ENCODE results near the gene ADAMTS13.

ADAMTS13 gene

GRCh38 chr9:133459476-133460404, 37.6 kb downstream of the ADAMTS13 start, which contains the start of gene CACFD1:
CACFD1 (plus strand) TSS chr9:133459978; CDS start chr9:133460067, 89 bp downstream.
- Histone ChIP-seq H3K27me3 (ENCODE audit: control insufficient read depth in 1 of 2, insufficient read depth in 2 of 2, low read length in 2 of 2) (no peaks in the 10 kb centered on the region), H3K4me1 (ENCODE audit: control insufficient read depth in 1 of 2, insufficient read depth in 2 of 2, low read length in 2 of 2) (peaks cover 20 to 21% of the 10 kb centered on the region in 2 donors), H3K27ac (ENCODE audit: low read depth, low read length) (peak within 1 kb of the TSS; percentile 98), H3K36me3 (ENCODE audit: control insufficient read depth in 1 of 2, insufficient read depth in 2 of 2, low read length in 2 of 2) (peaks cover 0 to 9% of the 10 kb centered on the region in 2 donors), H3K4me3 (ENCODE audit: low read depth in 1 of 2, low read length in 2 of 2) (peak within 1 kb of the TSS; percentile 79 to 86), H3K9me3 (ENCODE audit: control insufficient read depth in 1 of 2, low read length in 2 of 2) (no peaks in the 10 kb centered on the region), H3K9ac (ENCODE audit: low read depth in 1 of 2, low read length in 2 of 2) (peak within 1 kb of the TSS; percentile 81 to 86)

GRCh38 chr9:133460405-133461175, 38.4 kb downstream of the ADAMTS13 start:
- Histone ChIP-seq H3K4me3 (ENCODE audit: low read depth in 1 of 2, low read length in 2 of 2) (peak overlapping the region; percentile 79 to 86), H3K27ac (ENCODE audit: low read depth, low read length) (peak overlapping the region; percentile 98)

GRCh38 chr9:133461975-133462374, 39.8 kb downstream of the ADAMTS13 start:
- no peak overlapping the region for H3K4me3 ChIP-seq (ENCODE audit: low read depth in 1 of 2, low read length in 2 of 2)
- peaks cover 0 to 9% of the 10 kb centered on the region in 2 donors for H3K36me3 ChIP-seq (ENCODE audit: control insufficient read depth in 1 of 2, insufficient read depth in 2 of 2, low read length in 2 of 2)
- no peaks in the 10 kb centered on the region for H3K9me3 ChIP-seq (ENCODE audit: control insufficient read depth in 1 of 2, low read length in 2 of 2)
- peak overlapping the region; percentile 25 to 86 for H3K9ac ChIP-seq (ENCODE audit: low read depth in 1 of 2, low read length in 2 of 2)
- H3K27ac ChIP-seq (ENCODE audit: low read depth, low read length) = no peak overlapping the region
- peaks cover 20 to 21% of the 10 kb centered on the region in 2 donors for H3K4me1 ChIP-seq (ENCODE audit: control insufficient read depth in 1 of 2, insufficient read depth in 2 of 2, low read length in 2 of 2)
- H3K27me3 ChIP-seq (ENCODE audit: control insufficient read depth in 1 of 2, insufficient read depth in 2 of 2, low read length in 2 of 2) = no peaks in the 10 kb centered on the region

More at GRCh38 chr9:133460405-133461175, 38.4 kb downstream of the ADAMTS13 start:
- no peaks in the 10 kb centered on the region for H3K9me3 ChIP-seq (ENCODE audit: control insufficient read depth in 1 of 2, low read length in 2 of 2)
- no peaks in the 10 kb centered on the region for H3K27me3 ChIP-seq (ENCODE audit: control insufficient read depth in 1 of 2, insufficient read depth in 2 of 2, low read length in 2 of 2)
- peaks cover 20 to 21% of the 10 kb centered on the region in 2 donors for H3K4me1 ChIP-seq (ENCODE audit: control insufficient read depth in 1 of 2, insufficient read depth in 2 of 2, low read length in 2 of 2)
- peaks cover 0 to 9% of the 10 kb centered on the region in 2 donors for H3K36me3 ChIP-seq (ENCODE audit: control insufficient read depth in 1 of 2, insufficient read depth in 2 of 2, low read length in 2 of 2)
- peak overlapping the region; percentile 64 to 86 for H3K9ac ChIP-seq (ENCODE audit: low read depth in 1 of 2, low read length in 2 of 2)

DNA sequence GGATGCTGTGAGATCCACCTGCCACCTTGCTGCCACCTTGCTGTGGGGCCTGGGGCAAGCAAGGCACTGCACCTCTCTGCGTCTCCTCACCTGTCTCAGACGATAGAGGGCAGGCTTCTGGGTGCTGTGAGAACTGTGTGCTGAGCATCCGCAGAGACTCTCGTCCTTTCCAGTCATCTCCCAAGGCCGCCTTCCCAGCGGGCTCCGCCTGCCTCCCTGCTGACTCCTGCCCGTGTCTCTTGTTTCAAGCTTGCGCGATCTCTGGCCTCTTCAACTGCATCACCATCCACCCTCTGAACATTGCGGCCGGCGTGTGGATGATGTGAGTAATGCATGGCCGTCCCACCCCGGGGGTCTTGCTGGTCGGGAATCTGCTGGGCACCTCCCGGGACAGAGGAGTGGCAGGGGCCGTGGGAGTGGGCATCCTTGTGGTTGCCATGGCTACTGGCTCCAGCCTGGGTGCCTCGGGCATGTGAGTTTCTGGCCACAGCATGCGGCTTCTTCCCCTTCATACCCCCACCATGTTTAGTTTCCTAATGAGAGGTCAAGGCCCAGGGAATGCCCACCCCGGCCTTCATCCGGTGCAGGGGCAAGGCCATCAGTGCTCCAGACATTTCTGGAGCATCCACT, 41.2 kb downstream of the ADAMTS13 start:
- Histone ChIP-seq H3K27ac (ENCODE audit: low read depth, low read length) (no peak overlapping the region), H3K36me3 (ENCODE audit: control insufficient read depth in 1 of 2, insufficient read depth in 2 of 2, low read length in 2 of 2) (peaks cover 0 to 15% of the 10 kb centered on the region in 2 donors), H3K27me3 (ENCODE audit: control insufficient read depth in 1 of 2, insufficient read depth in 2 of 2, low read length in 2 of 2) (no peaks in the 10 kb centered on the region), H3K4me3 (ENCODE audit: low read depth in 1 of 2, low read length in 2 of 2) (no peak overlapping the region), H3K4me1 (ENCODE audit: control insufficient read depth in 1 of 2, insufficient read depth in 2 of 2, low read length in 2 of 2) (peaks cover 20 to 21% of the 10 kb centered on the region in 2 donors), H3K9ac (ENCODE audit: low read depth in 1 of 2, low read length in 2 of 2) (no peak overlapping the region), H3K9me3 (ENCODE audit: control insufficient read depth in 1 of 2, low read length in 2 of 2) (no peaks in the 10 kb centered on the region)

DNA sequence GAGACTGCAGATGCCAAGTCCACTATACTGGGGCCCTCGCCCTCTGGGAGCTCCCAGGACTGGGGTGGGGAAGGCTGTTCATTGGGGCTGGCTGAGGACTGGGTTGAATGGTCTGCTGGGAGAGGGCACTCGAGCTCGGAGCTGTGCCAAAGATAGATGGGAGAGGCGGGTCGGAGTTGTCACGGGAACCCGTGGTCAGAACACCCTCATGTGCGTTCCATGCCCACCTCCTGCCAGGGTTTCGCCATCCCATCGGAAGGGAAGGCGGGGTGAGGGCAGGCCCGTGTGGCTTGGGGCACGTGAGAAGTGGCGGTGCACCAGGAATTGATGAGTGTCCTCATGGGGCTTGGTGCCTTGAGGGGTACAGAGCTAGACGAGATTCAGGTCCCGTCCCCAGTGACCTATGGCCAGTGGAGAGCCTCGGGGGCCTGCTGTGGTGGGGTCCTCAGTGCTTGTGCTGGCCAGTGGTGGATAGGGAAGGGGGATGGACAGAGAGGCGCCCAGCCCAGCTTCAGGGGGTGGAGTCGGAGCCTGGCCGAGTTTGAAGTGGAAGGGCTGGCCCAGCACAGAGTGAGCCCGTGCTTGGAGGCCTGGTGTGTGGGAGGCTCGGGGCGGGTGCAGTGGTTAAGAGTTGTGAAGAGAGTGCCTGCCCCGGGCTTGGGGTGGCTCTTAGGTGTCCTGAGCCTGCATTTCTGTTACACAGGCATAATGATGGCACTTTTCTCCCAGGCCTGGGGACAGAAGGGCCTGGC, 41.9 kb downstream of the ADAMTS13 start:
- Histone ChIP-seq H3K9me3 (ENCODE audit: control insufficient read depth in 1 of 2, low read length in 2 of 2) (no peaks in the 10 kb centered on the region), H3K4me1 (ENCODE audit: control insufficient read depth in 1 of 2, insufficient read depth in 2 of 2, low read length in 2 of 2) (peaks cover 16 to 18% of the 10 kb centered on the region in 2 donors), H3K36me3 (ENCODE audit: control insufficient read depth in 1 of 2, insufficient read depth in 2 of 2, low read length in 2 of 2) (peaks cover 0 to 20% of the 10 kb centered on the region in 2 donors), H3K9ac (ENCODE audit: low read depth in 1 of 2, low read length in 2 of 2) (no peak overlapping the region), H3K27me3 (ENCODE audit: control insufficient read depth in 1 of 2, insufficient read depth in 2 of 2, low read length in 2 of 2) (no peaks in the 10 kb centered on the region), H3K4me3 (ENCODE audit: low read depth in 1 of 2, low read length in 2 of 2) (no peak overlapping the region), H3K27ac (ENCODE audit: low read depth, low read length) (no peak overlapping the region)

DNA sequence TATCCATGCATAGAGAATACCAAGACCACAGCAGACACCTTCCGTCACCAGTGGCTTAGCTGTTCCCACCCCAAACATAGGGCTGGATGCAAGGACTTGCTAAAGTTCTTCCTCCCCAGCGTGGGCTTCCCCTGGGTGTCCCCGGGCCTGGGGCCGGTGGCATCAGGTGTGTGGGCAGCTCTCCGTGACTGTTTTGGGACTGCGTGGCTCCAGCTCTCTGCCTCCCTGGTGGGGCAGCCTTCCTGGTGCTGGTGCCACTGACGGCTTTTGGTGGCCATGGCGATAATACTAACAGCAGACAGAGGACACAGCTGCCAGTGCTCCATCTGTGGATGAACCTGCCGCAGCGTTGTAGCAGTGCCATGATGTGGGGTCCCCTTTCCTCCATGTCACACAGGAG, 42.5 kb downstream of the ADAMTS13 start:
- H3K4me3 ChIP-seq (ENCODE audit: low read depth in 1 of 2, low read length in 2 of 2) = no peak overlapping the region
- H3K36me3 ChIP-seq (ENCODE audit: control insufficient read depth in 1 of 2, insufficient read depth in 2 of 2, low read length in 2 of 2) = peaks cover 0 to 21% of the 10 kb centered on the region in 2 donors
- H3K9me3 ChIP-seq (ENCODE audit: control insufficient read depth in 1 of 2, low read length in 2 of 2) = no peaks in the 10 kb centered on the region
- no peak overlapping the region for H3K9ac ChIP-seq (ENCODE audit: low read depth in 1 of 2, low read length in 2 of 2)
- peaks cover 14 to 16% of the 10 kb centered on the region in 2 donors for H3K4me1 ChIP-seq (ENCODE audit: control insufficient read depth in 1 of 2, insufficient read depth in 2 of 2, low read length in 2 of 2)
- no peak overlapping the region for H3K27ac ChIP-seq (ENCODE audit: low read depth, low read length)
- no peaks in the 10 kb centered on the region for H3K27me3 ChIP-seq (ENCODE audit: control insufficient read depth in 1 of 2, insufficient read depth in 2 of 2, low read length in 2 of 2)

DNA sequence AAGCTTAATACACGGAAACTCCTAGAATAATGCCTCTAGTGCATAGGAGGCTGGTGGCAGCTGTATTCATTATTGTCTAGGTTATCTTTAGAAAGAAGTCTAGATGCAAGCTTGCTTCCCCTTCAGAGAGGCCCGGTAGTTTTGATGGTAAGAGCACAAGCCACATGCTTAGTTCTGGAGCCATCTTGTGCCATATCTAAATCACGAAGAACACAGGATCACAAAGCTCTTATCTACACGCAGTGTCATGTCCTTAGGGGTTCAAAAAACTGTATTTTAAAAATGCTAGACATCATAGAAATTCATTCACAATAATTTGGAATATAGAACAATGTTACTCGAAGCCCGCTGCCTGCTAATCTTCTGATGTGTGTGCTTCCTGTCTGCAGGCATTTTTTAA, 43.8 kb downstream of the ADAMTS13 start:
- H3K4me1 ChIP-seq (ENCODE audit: control insufficient read depth in 1 of 2, insufficient read depth in 2 of 2, low read length in 2 of 2) = peaks cover 17 to 19% of the 10 kb centered on the region in 2 donors
- no peak overlapping the region for H3K27ac ChIP-seq (ENCODE audit: low read depth, low read length)
- H3K9ac ChIP-seq (ENCODE audit: low read depth in 1 of 2, low read length in 2 of 2) = no peak overlapping the region
- H3K9me3 ChIP-seq (ENCODE audit: control insufficient read depth in 1 of 2, low read length in 2 of 2) = no peaks in the 10 kb centered on the region
- H3K27me3 ChIP-seq (ENCODE audit: control insufficient read depth in 1 of 2, insufficient read depth in 2 of 2, low read length in 2 of 2) = no peaks in the 10 kb centered on the region
- H3K4me3 ChIP-seq (ENCODE audit: low read depth in 1 of 2, low read length in 2 of 2) = no peak overlapping the region
- peaks cover 0 to 21% of the 10 kb centered on the region in 2 donors for H3K36me3 ChIP-seq (ENCODE audit: control insufficient read depth in 1 of 2, insufficient read depth in 2 of 2, low read length in 2 of 2)

- Histone ChIP-seq H3K4me3 (ENCODE audit: low read depth in 1 of 2, low read length in 2 of 2) (no peak overlapping the region), H3K27ac (ENCODE audit: low read depth, low read length) (no peak overlapping the region), H3K36me3 (ENCODE audit: control insufficient read depth in 1 of 2, insufficient read depth in 2 of 2, low read length in 2 of 2) (peaks cover 0 to 21% of the 10 kb centered on the region in 2 donors), H3K4me1 (ENCODE audit: control insufficient read depth in 1 of 2, insufficient read depth in 2 of 2, low read length in 2 of 2) (peaks cover 7 to 24% of the 10 kb centered on the region in 2 donors), H3K9me3 (ENCODE audit: control insufficient read depth in 1 of 2, low read length in 2 of 2) (no peaks in the 10 kb centered on the region), H3K27me3 (ENCODE audit: control insufficient read depth in 1 of 2, insufficient read depth in 2 of 2, low read length in 2 of 2) (peaks cover 0 to 6% of the 10 kb centered on the region in 2 donors), H3K9ac (ENCODE audit: low read depth in 1 of 2, low read length in 2 of 2) (no peak overlapping the region)
Measured at GRCh38 chr9:133467101-133467500, 44.9 kb downstream of the ADAMTS13 start.

GRCh38 chr9:133468374-133468773, 46.2 kb downstream of the ADAMTS13 start:
- H3K9ac ChIP-seq (ENCODE audit: low read depth in 1 of 2, low read length in 2 of 2) = no peak overlapping the region
- H3K4me1 ChIP-seq (ENCODE audit: control insufficient read depth in 1 of 2, insufficient read depth in 2 of 2, low read length in 2 of 2) = peaks cover 7 to 25% of the 10 kb centered on the region in 2 donors
- H3K27me3 ChIP-seq (ENCODE audit: control insufficient read depth in 1 of 2, insufficient read depth in 2 of 2, low read length in 2 of 2) = peaks cover 0 to 6% of the 10 kb centered on the region in 2 donors
- H3K9me3 ChIP-seq (ENCODE audit: control insufficient read depth in 1 of 2, low read length in 2 of 2) = no peaks in the 10 kb centered on the region
- no peak overlapping the region for H3K4me3 ChIP-seq (ENCODE audit: low read depth in 1 of 2, low read length in 2 of 2)
- H3K27ac ChIP-seq (ENCODE audit: low read depth, low read length) = no peak overlapping the region
- peaks cover 0 to 20% of the 10 kb centered on the region in 2 donors for H3K36me3 ChIP-seq (ENCODE audit: control insufficient read depth in 1 of 2, insufficient read depth in 2 of 2, low read length in 2 of 2)
